ENCODE measurements around the gene ACP6. TPM values are rescaled to one million over a fixed set of nuclear protein-coding genes. Genes with fewer than 3 reads are reported as not detected.

The ACP6 gene
- 5.6 and 8.9 TPM in 2 replicates for total RNA-seq

GRCh38 chr1:147670319-147671001, at the start of gene ACP6:
Gene ACP6 (minus strand): TSS chr1:147670524. CDS start chr1:147670048, 476 bp downstream.

Other genes with a start within 250 kb of the ACP6 start
- 2.7 and 6.8 TPM in 2 replicates for gene BCL9, start 129.0 kb downstream of the ACP6 start, total RNA-seq
- under 0.01 TPM in 1 of 2 replicates, not detected in the other for gene GJA5, start 90.1 kb upstream of the ACP6 start, total RNA-seq
- gene GJA8, start 232.3 kb upstream of the ACP6 start, total RNA-seq, result not detected in 2 replicates